Measurements from ENCODE around the gene AMN1.

The AMN1 gene

GRCh38 chr12:31647086-31647491, 81.7 kb downstream of the AMN1 start:
- H3K9ac ChIP-seq (ENCODE audit: low read length), result no peak overlapping the region
- no peak for DNase-seq (ENCODE audit: low read depth)
- H3K4me3 ChIP-seq (ENCODE audit: low read length), result no peak overlapping the region
- H3K27me3 ChIP-seq (replicated peaks; ENCODE audit: control insufficient read depth, insufficient read depth, low read length), result no peaks in the 10 kb centered on the region
- H3K9me3 ChIP-seq (ENCODE audit: control insufficient read depth, low read length), result no peaks in the 10 kb centered on the region
- H3K4me1 ChIP-seq (ENCODE audit: control insufficient read depth, insufficient read depth, low read length), result peaks cover 8% of the 10 kb centered on the region
- no peaks in the 10 kb centered on the region for H3K36me3 ChIP-seq (ENCODE audit: control insufficient read depth, insufficient read depth, low read length, severe bottlenecking)

- no peak overlapping the region for H3K9ac ChIP-seq (ENCODE audit: low read length)
- no peaks in the 10 kb centered on the region for H3K27me3 ChIP-seq (replicated peaks; ENCODE audit: control insufficient read depth, insufficient read depth, low read length)
- H3K36me3 ChIP-seq (ENCODE audit: control insufficient read depth, insufficient read depth, low read length, severe bottlenecking), result no peaks in the 10 kb centered on the region
- H3K4me1 ChIP-seq (ENCODE audit: control insufficient read depth, insufficient read depth, low read length), result peaks cover 8% of the 10 kb centered on the region
- no peak for DNase-seq (ENCODE audit: low read depth)
- H3K4me3 ChIP-seq (ENCODE audit: low read length), result no peak overlapping the region
- H3K9me3 ChIP-seq (ENCODE audit: control insufficient read depth, low read length), result no peaks in the 10 kb centered on the region
These were observed 82.9 kb downstream of the AMN1 start for GRCh38 chr12:31645924-31646323.

GRCh38 chr12:31644536-31644935, 84.3 kb downstream of the AMN1 start:
- DNase-seq (ENCODE audit: low read depth), result no peak

GRCh38 chr12:31641509-31642090, 87.2 kb downstream of the AMN1 start:
- no peaks in the 10 kb centered on the region for H3K27me3 ChIP-seq (replicated peaks; ENCODE audit: control insufficient read depth, insufficient read depth, low read length)
- no peaks in the 10 kb centered on the region for H3K4me1 ChIP-seq (ENCODE audit: control insufficient read depth, insufficient read depth, low read length)
- H3K9ac ChIP-seq (ENCODE audit: low read length), result no peak overlapping the region
- no peak overlapping the region for H3K4me3 ChIP-seq (ENCODE audit: low read length)
- no peaks in the 10 kb centered on the region for H3K9me3 ChIP-seq (ENCODE audit: control insufficient read depth, low read length)
- H3K36me3 ChIP-seq (ENCODE audit: control insufficient read depth, insufficient read depth, low read length, severe bottlenecking), result no peaks in the 10 kb centered on the region
- DNase-seq (ENCODE audit: low read depth), result no peak

More at GRCh38 chr12:31644536-31644935, 84.3 kb downstream of the AMN1 start:
- H3K27me3 ChIP-seq (replicated peaks; ENCODE audit: control insufficient read depth, insufficient read depth, low read length), result no peaks in the 10 kb centered on the region
- H3K4me1 ChIP-seq (ENCODE audit: control insufficient read depth, insufficient read depth, low read length), result no peaks in the 10 kb centered on the region
- no peak overlapping the region for H3K9ac ChIP-seq (ENCODE audit: low read length)
- no peaks in the 10 kb centered on the region for H3K9me3 ChIP-seq (ENCODE audit: control insufficient read depth, low read length)
- no peaks in the 10 kb centered on the region for H3K36me3 ChIP-seq (ENCODE audit: control insufficient read depth, insufficient read depth, low read length, severe bottlenecking)
- no peak overlapping the region for H3K4me3 ChIP-seq (ENCODE audit: low read length)

GRCh38 chr12:31634620-31635019, 94.2 kb downstream of the AMN1 start:
- no peak overlapping the region for H3K9ac ChIP-seq (ENCODE audit: low read length)
- H3K4me1 ChIP-seq (ENCODE audit: control insufficient read depth, insufficient read depth, low read length), result peaks cover 9% of the 10 kb centered on the region
- H3K36me3 ChIP-seq (ENCODE audit: control insufficient read depth, insufficient read depth, low read length, severe bottlenecking), result no peaks in the 10 kb centered on the region
- no peak overlapping the region for H3K4me3 ChIP-seq (ENCODE audit: low read length)
- no peaks in the 10 kb centered on the region for H3K9me3 ChIP-seq (ENCODE audit: control insufficient read depth, low read length)
- no peaks in the 10 kb centered on the region for H3K27me3 ChIP-seq (replicated peaks; ENCODE audit: control insufficient read depth, insufficient read depth, low read length)
- DNase-seq (ENCODE audit: low read depth), result no peak

GRCh38 chr12:31633464-31633863, 95.4 kb downstream of the AMN1 start:
- Histone ChIP-seq H3K9ac (ENCODE audit: low read length) (no peak overlapping the region), H3K4me3 (ENCODE audit: low read length) (no peak overlapping the region), H3K36me3 (ENCODE audit: control insufficient read depth, insufficient read depth, low read length, severe bottlenecking) (no peaks in the 10 kb centered on the region), H3K27me3 (replicated peaks; ENCODE audit: control insufficient read depth, insufficient read depth, low read length) (no peaks in the 10 kb centered on the region), H3K9me3 (ENCODE audit: control insufficient read depth, low read length) (no peaks in the 10 kb centered on the region), H3K4me1 (ENCODE audit: control insufficient read depth, insufficient read depth, low read length) (peaks cover 12% of the 10 kb centered on the region)
- no peak for DNase-seq (ENCODE audit: low read depth)

- Histone ChIP-seq H3K9ac (ENCODE audit: low read length) (no peak overlapping the region), H3K36me3 (ENCODE audit: control insufficient read depth, insufficient read depth, low read length, severe bottlenecking) (no peaks in the 10 kb centered on the region), H3K9me3 (ENCODE audit: control insufficient read depth, low read length) (no peaks in the 10 kb centered on the region), H3K27me3 (replicated peaks; ENCODE audit: control insufficient read depth, insufficient read depth, low read length) (no peaks in the 10 kb centered on the region), H3K4me1 (ENCODE audit: control insufficient read depth, insufficient read depth, low read length) (peaks cover 12% of the 10 kb centered on the region), H3K4me3 (ENCODE audit: low read length) (no peak overlapping the region)
- no peak for DNase-seq (ENCODE audit: low read depth)
These were observed 97.0 kb downstream of the AMN1 start for GRCh38 chr12:31631809-31632208.

GRCh38 chr12:31631023-31631724, 97.6 kb downstream of the AMN1 start:
- no peak overlapping the region for H3K4me3 ChIP-seq (ENCODE audit: low read length)
- no peak for DNase-seq (ENCODE audit: low read depth)
- H3K36me3 ChIP-seq (ENCODE audit: control insufficient read depth, insufficient read depth, low read length, severe bottlenecking), result no peaks in the 10 kb centered on the region
- no peaks in the 10 kb centered on the region for H3K27me3 ChIP-seq (replicated peaks; ENCODE audit: control insufficient read depth, insufficient read depth, low read length)
- no peaks in the 10 kb centered on the region for H3K9me3 ChIP-seq (ENCODE audit: control insufficient read depth, low read length)
- H3K9ac ChIP-seq (ENCODE audit: low read length), result no peak overlapping the region
- H3K4me1 ChIP-seq (ENCODE audit: control insufficient read depth, insufficient read depth, low read length), result peaks cover 12% of the 10 kb centered on the region

GRCh38 chr12:31629756-31630732, 98.8 kb downstream of the AMN1 start:
- peak overlapping the region; percentile 25 for H3K4me3 ChIP-seq (ENCODE audit: low read length)
- H3K4me1 ChIP-seq (ENCODE audit: control insufficient read depth, insufficient read depth, low read length), result peaks cover 12% of the 10 kb centered on the region
- no peak overlapping the region for H3K9ac ChIP-seq (ENCODE audit: low read length)
- DNase-seq (ENCODE audit: low read depth), result peak; percentile 54
- H3K27me3 ChIP-seq (replicated peaks; ENCODE audit: control insufficient read depth, insufficient read depth, low read length), result no peaks in the 10 kb centered on the region
- H3K9me3 ChIP-seq (ENCODE audit: control insufficient read depth, low read length), result no peaks in the 10 kb centered on the region
- no peaks in the 10 kb centered on the region for H3K36me3 ChIP-seq (ENCODE audit: control insufficient read depth, insufficient read depth, low read length, severe bottlenecking)

GRCh38 chr12:31627456-31628054, 101.3 kb downstream of the AMN1 start:
- no peak for DNase-seq (ENCODE audit: low read depth)
- Histone ChIP-seq H3K9ac (ENCODE audit: low read length) (no peak overlapping the region), H3K36me3 (ENCODE audit: control insufficient read depth, insufficient read depth, low read length, severe bottlenecking) (no peaks in the 10 kb centered on the region), H3K27me3 (replicated peaks; ENCODE audit: control insufficient read depth, insufficient read depth, low read length) (no peaks in the 10 kb centered on the region), H3K4me1 (ENCODE audit: control insufficient read depth, insufficient read depth, low read length) (peaks cover 12% of the 10 kb centered on the region), H3K9me3 (ENCODE audit: control insufficient read depth, low read length) (no peaks in the 10 kb centered on the region), H3K4me3 (ENCODE audit: low read length) (no peak overlapping the region)

All from adipocyte (in vitro differentiated cells).